SU-DHL-6 (cell line): Measurements from ENCODE around the gene THSD4.

ENCODE experiments used
- CTCF ChIP-seq: fragments of 200-600 bp; sonication (generic); IDR thresholded peaks from one replicate; pipeline ENCODE4 v1.5.1; 2017; ENCODE audit warnings: antibody characterized with exemption, mild to moderate bottlenecking, low read length, moderate library complexity; ENCODE audit not compliant: insufficient read depth, poor library complexity, severe bottlenecking
- EZH2phosphoT487 ChIP-seq: fragments of 200-600 bp; sonication (generic), shearing (Covaris generic); conservative IDR thresholded peaks from 2 replicates; pipeline ENCODE4 v1.6.1; 2018; ENCODE audit warnings: mild to moderate bottlenecking, antibody characterized with exemption, low read length, moderate library complexity, mixed read lengths

GRCh38 chr15:71489570-71489969 lies 374.3 kb downstream of the THSD4 start:
- TF ChIP-seq CTCF = no peak
- TF ChIP-seq EZH2phosphoT487 = no peak
